IPS-15b (cell line): Measurements from ENCODE around the gene NPEPL1.

ENCODE experiments used
- H3K27me3 ChIP-seq: one replicate; pipeline ENCODE4 v1.6.1; 2013; ENCODE audit warnings: low read length; ENCODE audit not compliant: control insufficient read depth, insufficient read depth
- H3K36me3 ChIP-seq: one replicate; pipeline ENCODE4 v1.6.1; 2013; ENCODE audit warnings: low read length; ENCODE audit not compliant: control insufficient read depth, insufficient read depth
- H3K4me1 ChIP-seq: one replicate; pipeline ENCODE4 v1.6.1; 2013; ENCODE audit warnings: mild to moderate bottlenecking, low read length; ENCODE audit not compliant: control insufficient read depth, insufficient read depth
- H3K4me3 ChIP-seq: one replicate; pipeline ENCODE4 v1.5.1; 2013; ENCODE audit warnings: low read depth, low read length
- H3K9ac ChIP-seq: one replicate; pipeline ENCODE4 v1.6.1; 2013; ENCODE audit warnings: low read depth, mild to moderate bottlenecking, low read length
- H3K9me3 ChIP-seq: one replicate; pipeline ENCODE4 v1.6.1; 2013; ENCODE audit warnings: mild to moderate bottlenecking, low read length; ENCODE audit not compliant: control insufficient read depth, insufficient read depth

NPEPL1 gene

DNA sequence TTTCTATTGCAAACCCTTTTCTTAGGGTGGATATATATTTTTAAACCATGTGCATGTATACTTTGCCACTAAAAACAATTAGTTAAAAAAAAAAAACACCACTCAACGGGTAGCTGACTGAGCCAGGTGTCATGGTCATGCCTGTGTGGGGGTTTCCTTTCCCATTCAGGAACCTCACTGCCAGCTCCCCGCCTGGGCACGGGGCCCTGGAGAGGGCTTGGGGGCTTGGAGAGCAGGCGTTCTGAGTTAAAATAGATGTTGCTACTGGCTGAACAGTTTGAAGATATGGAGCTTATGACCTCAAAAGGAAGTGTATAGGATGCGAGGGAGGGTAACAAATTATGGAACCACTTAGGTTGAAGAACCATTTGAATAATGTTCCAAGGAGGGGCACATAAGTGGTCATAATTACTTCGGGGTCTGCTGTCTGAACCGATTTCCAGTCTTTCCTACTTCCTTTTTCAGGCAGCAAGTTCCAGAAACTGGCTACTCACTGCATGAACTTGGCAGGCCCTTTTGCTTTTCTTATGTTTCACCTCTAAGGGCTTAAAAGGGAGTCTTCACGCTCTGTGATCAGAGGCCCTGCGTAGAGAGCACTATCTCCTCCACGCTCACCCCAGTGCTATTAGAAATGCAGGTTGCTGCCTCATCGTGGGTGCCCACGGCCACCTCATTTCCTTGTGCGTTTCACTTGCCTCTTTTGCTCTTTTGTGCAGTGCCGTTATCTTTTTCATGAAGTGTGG lies 31.6 kb upstream of the NPEPL1 start:
- Histone ChIP-seq H3K9me3 (no peaks in the 10 kb centered on the region), H3K27me3 (no peaks in the 10 kb centered on the region), H3K36me3 (peaks cover 6% of the 10 kb centered on the region), H3K9ac (no peak overlapping the region), H3K4me1 (peaks cover 38% of the 10 kb centered on the region), H3K4me3 (no peak overlapping the region)

DNA sequence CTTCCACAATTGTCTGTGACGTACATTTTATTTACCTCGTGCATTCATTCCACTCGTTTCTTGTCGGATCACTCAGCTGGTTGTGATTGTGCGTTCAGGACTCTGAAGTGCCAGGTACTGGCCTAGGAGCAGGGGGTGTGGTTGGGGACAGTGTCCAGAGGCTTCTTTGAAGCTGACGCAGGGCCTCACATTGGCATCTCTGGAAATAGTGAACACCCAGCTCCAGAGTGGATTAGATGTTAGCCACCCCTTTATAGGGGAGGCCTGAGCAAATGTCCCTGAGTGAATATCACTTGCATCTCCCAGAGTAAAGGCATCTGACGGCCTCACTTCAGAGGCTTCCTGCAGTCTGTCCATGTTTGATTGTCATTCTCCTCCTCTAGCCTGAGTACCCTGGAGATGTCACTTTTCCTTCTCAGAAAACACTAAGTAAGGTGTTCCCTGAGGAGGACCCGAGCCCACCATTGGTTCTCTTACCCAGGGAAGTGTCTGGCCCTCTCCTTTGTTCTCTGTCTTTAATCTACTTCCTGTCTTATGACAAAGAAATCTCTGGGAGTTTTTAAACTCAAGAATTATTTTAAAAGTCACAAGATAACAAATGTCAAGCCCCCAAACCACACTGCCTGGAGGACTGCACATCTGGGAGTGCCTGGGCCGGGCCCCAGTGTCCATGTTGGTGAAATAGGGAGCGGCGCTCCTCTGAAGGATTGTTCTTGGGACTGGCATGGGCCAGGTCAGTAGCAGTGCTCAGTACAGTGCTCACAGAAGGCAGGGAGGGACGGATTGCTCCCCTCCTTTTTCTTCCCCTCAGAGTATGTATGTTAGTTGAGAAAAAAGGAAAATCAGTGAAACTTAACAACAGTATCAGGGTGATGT lies 30.8 kb upstream of the NPEPL1 start:
- Histone ChIP-seq H3K4me1 (peaks cover 35% of the 10 kb centered on the region), H3K9ac (no peak overlapping the region), H3K9me3 (no peaks in the 10 kb centered on the region), H3K4me3 (no peak overlapping the region), H3K27me3 (no peaks in the 10 kb centered on the region), H3K36me3 (peaks cover 6% of the 10 kb centered on the region)

- Histone ChIP-seq H3K9ac (no peak overlapping the region), H3K36me3 (peaks cover 6% of the 10 kb centered on the region), H3K27me3 (no peaks in the 10 kb centered on the region), H3K4me1 (peaks cover 40% of the 10 kb centered on the region), H3K9me3 (no peaks in the 10 kb centered on the region), H3K4me3 (no peak overlapping the region)
Measured at GRCh38 chr20:58664331-58664730, 28.3 kb upstream of the NPEPL1 start.

- Histone ChIP-seq H3K27me3 (no peaks in the 10 kb centered on the region), H3K4me3 (no peak overlapping the region), H3K9me3 (no peaks in the 10 kb centered on the region), H3K4me1 (peaks cover 37% of the 10 kb centered on the region), H3K9ac (no peak overlapping the region), H3K36me3 (peaks cover 6% of the 10 kb centered on the region)
Measured at GRCh38 chr20:58664883-58665282, 27.7 kb upstream of the NPEPL1 start.

DNA sequence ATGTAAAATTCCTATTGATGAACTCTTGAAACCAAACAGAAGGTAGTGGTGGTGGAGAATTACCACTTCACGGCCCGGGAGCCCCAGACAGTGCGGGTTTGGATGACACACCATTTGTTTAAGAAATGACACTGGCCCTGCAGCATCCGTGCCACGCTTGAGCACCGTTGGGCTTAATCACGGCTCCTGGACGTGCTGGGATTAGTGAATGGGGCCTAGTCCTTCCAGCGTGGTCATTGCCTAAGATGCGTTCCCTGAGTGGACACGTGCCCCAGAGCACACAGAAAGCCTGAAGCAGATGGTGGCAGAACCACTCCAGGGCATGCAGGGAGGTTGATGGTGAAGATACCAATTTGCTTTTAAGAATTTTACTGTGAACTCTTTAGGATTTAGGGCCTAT lies 27.0 kb upstream of the NPEPL1 start:
- peaks cover 39% of the 10 kb centered on the region for H3K4me1 ChIP-seq

GRCh38 chr20:58666702-58667101 lies 25.9 kb upstream of the NPEPL1 start:
- Histone ChIP-seq H3K4me3 (no peak overlapping the region), H3K9ac (no peak overlapping the region), H3K9me3 (no peaks in the 10 kb centered on the region), H3K27me3 (no peaks in the 10 kb centered on the region), H3K4me1 (peaks cover 39% of the 10 kb centered on the region), H3K36me3 (peaks cover under 1% of the 10 kb centered on the region)

More for the DNA sequence above, 27.0 kb upstream of the NPEPL1 start:
- Histone ChIP-seq H3K9ac (no peak overlapping the region), H3K27me3 (no peaks in the 10 kb centered on the region), H3K36me3 (peaks cover 6% of the 10 kb centered on the region), H3K9me3 (no peaks in the 10 kb centered on the region), H3K4me3 (no peak overlapping the region)

DNA sequence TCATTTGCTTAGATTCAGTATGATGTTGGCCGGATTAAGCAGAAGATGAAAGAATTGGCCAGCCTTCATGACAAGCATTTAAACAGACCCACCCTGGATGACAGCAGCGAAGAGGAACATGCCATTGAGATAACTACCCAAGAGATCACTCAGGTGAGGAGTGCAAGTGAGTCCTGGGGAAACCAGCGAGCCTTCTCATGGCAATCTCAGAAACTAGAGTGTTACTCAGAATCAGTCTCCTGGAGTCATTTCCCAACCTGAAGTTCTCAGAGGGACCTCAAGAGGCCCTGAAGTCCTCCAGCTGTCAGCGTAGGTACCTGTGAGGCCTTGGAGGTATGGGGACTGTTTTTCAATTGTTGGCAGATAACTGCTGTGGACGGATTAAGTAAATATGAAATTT lies 24.6 kb upstream of the NPEPL1 start:
- H3K9ac ChIP-seq: no peak overlapping the region
- H3K36me3 ChIP-seq: peaks cover 5% of the 10 kb centered on the region
- no peaks in the 10 kb centered on the region for H3K9me3 ChIP-seq
- no peaks in the 10 kb centered on the region for H3K27me3 ChIP-seq
- peaks cover 37% of the 10 kb centered on the region for H3K4me1 ChIP-seq
- no peak overlapping the region for H3K4me3 ChIP-seq

GRCh38 chr20:58668901-58669286 lies 23.7 kb upstream of the NPEPL1 start:
- peak overlapping the region; percentile 74 for H3K9ac ChIP-seq
- peaks cover 12% of the 10 kb centered on the region for H3K36me3 ChIP-seq

GRCh38 chr20:58669287-58670006 lies 23.2 kb upstream of the NPEPL1 start:
- Histone ChIP-seq H3K27me3 (no peaks in the 10 kb centered on the region), H3K36me3 (peaks cover 12% of the 10 kb centered on the region), H3K9me3 (no peaks in the 10 kb centered on the region), H3K4me1 (peaks cover 37% of the 10 kb centered on the region), H3K4me3 (peak overlapping the region; percentile 21), H3K9ac (peak overlapping the region; percentile 74)

More at GRCh38 chr20:58668901-58669286, 23.7 kb upstream of the NPEPL1 start:
- peak overlapping the region; percentile 21 for H3K4me3 ChIP-seq
- H3K27me3 ChIP-seq: no peaks in the 10 kb centered on the region
- peaks cover 37% of the 10 kb centered on the region for H3K4me1 ChIP-seq
- H3K9me3 ChIP-seq: no peaks in the 10 kb centered on the region

DNA sequence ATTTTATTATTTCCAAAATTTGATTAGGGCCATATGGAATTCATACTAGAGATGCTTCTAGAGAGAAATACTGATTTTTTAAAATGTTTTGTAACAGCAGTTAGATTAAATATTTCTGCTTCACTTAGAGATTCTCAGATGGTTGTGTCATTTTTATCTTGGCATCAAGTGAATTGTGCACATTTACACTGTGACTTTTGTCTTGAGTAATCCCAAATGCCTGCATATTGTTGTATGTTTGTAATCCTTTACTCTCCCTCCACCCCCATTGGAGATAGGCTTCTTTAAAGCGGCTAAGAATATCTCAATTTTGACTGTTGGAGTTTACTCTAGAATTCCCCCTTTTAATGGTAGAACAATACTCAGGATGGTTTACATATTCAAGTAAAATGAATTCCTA lies 22.5 kb upstream of the NPEPL1 start:
- Histone ChIP-seq H3K4me3 (no peak overlapping the region), H3K4me1 (peaks cover 37% of the 10 kb centered on the region), H3K27me3 (no peaks in the 10 kb centered on the region), H3K36me3 (peaks cover 13% of the 10 kb centered on the region), H3K9ac (peak overlapping the region; percentile 30), H3K9me3 (no peaks in the 10 kb centered on the region)

- Histone ChIP-seq H3K36me3 (peaks cover 16% of the 10 kb centered on the region), H3K4me1 (peaks cover 37% of the 10 kb centered on the region), H3K27me3 (no peaks in the 10 kb centered on the region), H3K4me3 (no peak overlapping the region), H3K9me3 (no peaks in the 10 kb centered on the region), H3K9ac (peak overlapping the region; percentile 3)
Measured at GRCh38 chr20:58670659-58671058, 21.9 kb upstream of the NPEPL1 start.
